GM12874 (cell line): ENCODE data around the gene MED13.

Experiments used
- CTCF ChIP-seq: IDR thresholded peaks from 2 replicates; pipeline ENCODE4 v1.5.1; 2011; ENCODE audit warnings: low read depth, mild to moderate bottlenecking, control low read depth, low read length, moderate library complexity; ENCODE audit not compliant: insufficient read depth

Gene MED13

GRCh38 chr17:61966191-61966590 lies 98.9 kb downstream of the MED13 start:
- no peak for TF ChIP-seq CTCF

GRCh38 chr17:61955619-61956018 lies 109.5 kb downstream of the MED13 start:
- TF ChIP-seq CTCF: no peak

- no peak for TF ChIP-seq CTCF
These were observed 117.6 kb downstream of the MED13 start for GRCh38 chr17:61947367-61948078.

GRCh38 chr17:61946359-61946758 lies 118.7 kb downstream of the MED13 start:
- TF ChIP-seq CTCF: no peak

GRCh38 chr17:61943117-61943516 lies 122.0 kb downstream of the MED13 start:
- no peak for TF ChIP-seq CTCF

GRCh38 chr17:61942085-61942484 lies 123.0 kb downstream of the MED13 start:
- no peak for TF ChIP-seq CTCF

GRCh38 chr17:61928101-61928436 lies 137.0 kb downstream of the MED13 start:
- TF ChIP-seq CTCF: no peak
